Gastrocnemius medialis (tissue), 4 donors: ENCODE measurements around the gene MERTK.

Experiments used
- POLR2A ChIP-seq, 2 donors: fragments of 450-650 bp; IDR thresholded peaks; one replicate each; pipeline ENCODE4 v1.6.1; 2017; ENCODE audit warnings: antibody characterized with exemption in 2 of 2, mild to moderate bottlenecking in 2 of 2, moderate library complexity in 2 of 2
- TF ChIP-seq, protein P1 (sequence below), 5 experiments: fragments of 450-650 bp in 3 of 5; fragments of 200-600 bp in 2 of 5; sonication (generic) in 2 of 5; IDR thresholded peaks in 4 of 5; conservative IDR thresholded peaks in 1 of 5; 1 replicate in 4 of 5; 2 replicates in 1 of 5; pipeline ENCODE4 v1.5.1; 2016 to 2019; ENCODE audit warnings: antibody characterized with exemption in 5 of 5, mild to moderate bottlenecking in 3 of 5, moderate library complexity in 3 of 5

DNA sequence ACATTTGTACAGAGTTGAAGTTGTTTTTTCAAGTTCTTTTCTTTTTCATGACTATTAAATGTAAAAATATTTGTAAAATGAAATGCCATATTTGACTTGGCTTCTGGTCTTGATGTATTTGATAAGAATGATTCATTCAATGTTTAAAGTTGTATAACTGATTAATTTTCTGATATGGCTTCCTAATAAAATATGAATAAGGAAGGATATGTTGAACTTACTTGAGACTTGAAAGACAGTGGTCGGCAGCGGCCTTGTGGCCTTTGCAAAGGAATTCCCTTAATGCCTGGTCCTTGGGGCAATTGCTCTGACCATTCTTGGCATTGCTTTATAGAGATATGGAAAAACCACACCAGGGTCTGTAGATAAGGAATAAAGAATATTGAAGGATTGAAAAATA, 130.8 kb downstream of the MERTK start:
- TF ChIP-seq, protein P1, sequence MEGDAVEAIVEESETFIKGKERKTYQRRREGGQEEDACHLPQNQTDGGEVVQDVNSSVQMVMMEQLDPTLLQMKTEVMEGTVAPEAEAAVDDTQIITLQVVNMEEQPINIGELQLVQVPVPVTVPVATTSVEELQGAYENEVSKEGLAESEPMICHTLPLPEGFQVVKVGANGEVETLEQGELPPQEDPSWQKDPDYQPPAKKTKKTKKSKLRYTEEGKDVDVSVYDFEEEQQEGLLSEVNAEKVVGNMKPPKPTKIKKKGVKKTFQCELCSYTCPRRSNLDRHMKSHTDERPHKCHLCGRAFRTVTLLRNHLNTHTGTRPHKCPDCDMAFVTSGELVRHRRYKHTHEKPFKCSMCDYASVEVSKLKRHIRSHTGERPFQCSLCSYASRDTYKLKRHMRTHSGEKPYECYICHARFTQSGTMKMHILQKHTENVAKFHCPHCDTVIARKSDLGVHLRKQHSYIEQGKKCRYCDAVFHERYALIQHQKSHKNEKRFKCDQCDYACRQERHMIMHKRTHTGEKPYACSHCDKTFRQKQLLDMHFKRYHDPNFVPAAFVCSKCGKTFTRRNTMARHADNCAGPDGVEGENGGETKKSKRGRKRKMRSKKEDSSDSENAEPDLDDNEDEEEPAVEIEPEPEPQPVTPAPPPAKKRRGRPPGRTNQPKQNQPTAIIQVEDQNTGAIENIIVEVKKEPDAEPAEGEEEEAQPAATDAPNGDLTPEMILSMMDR (IDR thresholded peaks at IDR 0.05 in 4 of 5, conservative IDR thresholded peaks at IDR 0.05 in 1 of 5): no peak
- TF ChIP-seq POLR2A (IDR thresholded peaks at IDR 0.05): no peak
